ENCODE measurements around the gene RELL2.

GRCh38 chr5:141611289-141611688 is 25.5 kb upstream of the RELL2 start:
- TF ChIP-seq CTCF (IDR thresholded peaks at IDR 0.05): no peak
- no peak for TF ChIP-seq POLR2A (IDR thresholded peaks at IDR 0.05)
